ENCODE data around the gene VDAC2. TPM values are rescaled to one million over a fixed set of nuclear protein-coding genes. Genes with fewer than 3 reads are reported as not detected.
"Not testable (repeated sequence)": the region's sequence is repeated elsewhere in the genome, so short reads cannot be mapped to it uniquely, and the experiment has no call there.

VDAC2 gene
- total RNA-seq, 2 experiments from 2014 or later, result 123 to 125 TPM

- DNase-seq; ATAC-seq (ENCODE audit: low read depth): not testable (repeated sequence)
- H3K4me1 Mint-ChIP-seq, result peaks cover 16% of the 10 kb centered on the region
Observed at GRCh38 chr10:75188522-75188921, 22.1 kb upstream of the VDAC2 start.

GRCh38 chr10:75189266-75190096, 21.1 kb upstream of the VDAC2 start:
- H3K9me3 Mint-ChIP-seq, result no peaks in the 10 kb centered on the region
- ATAC-seq (ENCODE audit: low read depth), result no peak
- POLR2A ChIA-PET, result interaction anchor here (1.4 to 3.3 kb wide), 2 partner anchors 45 to 46 kb away, joined by 5 to 25 read pairs; partner anchors contain the start of gene COMTD1
- peaks cover 1% of the 10 kb centered on the region for H3K36me3 Mint-ChIP-seq
- no peaks in the 10 kb centered on the region for H3K27me3 Mint-ChIP-seq
- H3K27ac Mint-ChIP-seq, result peak overlapping the region; percentile 88
- H3K4me3 Mint-ChIP-seq, result no peak overlapping the region
- no peak for DNase-seq
- peaks cover 16% of the 10 kb centered on the region for H3K4me1 Mint-ChIP-seq

More at GRCh38 chr10:75188522-75188921, 22.1 kb upstream of the VDAC2 start:
- H3K27ac Mint-ChIP-seq, result peak overlapping the region; percentile 88
- H3K9me3 Mint-ChIP-seq, H3K4me3 Mint-ChIP-seq, H3K27me3 Mint-ChIP-seq, H3K36me3 Mint-ChIP-seq: not testable (repeated sequence)
- POLR2A ChIA-PET, result interaction anchor here (1.3 to 3.3 kb wide), 3 partner anchors 22 to 47 kb away, joined by 9 to 28 read pairs (median 25); partner anchors contain the start of genes COMTD1 and VDAC2

- no peak for ATAC-seq (ENCODE audit: low read depth)
- Mint-ChIP-seq H3K4me3 (no peak overlapping the region), H3K4me1 (peaks cover 8% of the 10 kb centered on the region), H3K36me3 (peaks cover 6% of the 10 kb centered on the region), H3K9me3 (no peaks in the 10 kb centered on the region), H3K27me3 (no peaks in the 10 kb centered on the region), H3K27ac (no peak overlapping the region)
- POLR2A ChIA-PET, result interaction anchor here (0.7 kb wide), 1 partner anchor 18 kb away, joined by 4 read pairs; no protein-coding TSS in a partner anchor
- DNase-seq, result no peak
Observed at GRCh38 chr10:75191821-75192568, 18.6 kb upstream of the VDAC2 start.

- H3K4me3 Mint-ChIP-seq; H3K27ac Mint-ChIP-seq; ATAC-seq (ENCODE audit: low read depth); H3K27me3 Mint-ChIP-seq; POLR2A ChIA-PET; H3K9me3 Mint-ChIP-seq; H3K4me1 Mint-ChIP-seq; H3K36me3 Mint-ChIP-seq; DNase-seq: not testable (repeated sequence)
Observed at GRCh38 chr10:75194625-75195024, 16.0 kb upstream of the VDAC2 start.

- Mint-ChIP-seq H3K27ac (no peak overlapping the region), H3K4me1 (peaks cover 1% of the 10 kb centered on the region), H3K36me3 (peaks cover 6% of the 10 kb centered on the region), H3K4me3 (no peak overlapping the region), H3K9me3 (no peaks in the 10 kb centered on the region), H3K27me3 (no peaks in the 10 kb centered on the region)
- DNase-seq, result no peak
- ATAC-seq (ENCODE audit: low read depth), result no peak
- POLR2A ChIA-PET, result interaction anchor here (0.7 to 3.7 kb wide), 2 partner anchors 11 to 15 kb away, joined by 4 to 20 read pairs; partner anchors contain the start of gene VDAC2
Observed at GRCh38 chr10:75195035-75195763, 15.4 kb upstream of the VDAC2 start.

- Mint-ChIP-seq H3K4me1 (peaks cover 8% of the 10 kb centered on the region), H3K27ac (no peak overlapping the region), H3K4me3 (no peak overlapping the region), H3K36me3 (peaks cover 6% of the 10 kb centered on the region), H3K9me3 (no peaks in the 10 kb centered on the region), H3K27me3 (no peaks in the 10 kb centered on the region)
- ATAC-seq (ENCODE audit: low read depth) (no peak), DNase-seq (no peak)
- POLR2A ChIA-PET, result interaction anchor here (0.7 to 3.7 kb wide), 3 partner anchors 10 to 37 kb away, joined by 3 to 20 read pairs (median 6); partner anchors contain the start of gene VDAC2
Observed at GRCh38 chr10:75197066-75197465, 13.5 kb upstream of the VDAC2 start.

GRCh38 chr10:75197906-75198305, 12.7 kb upstream of the VDAC2 start:
- no peaks in the 10 kb centered on the region for H3K27me3 Mint-ChIP-seq
- peak overlapping the region; percentile 28 for H3K27ac Mint-ChIP-seq
- no peak for DNase-seq
- H3K4me1 Mint-ChIP-seq, result peaks cover 9% of the 10 kb centered on the region
- H3K4me3 Mint-ChIP-seq, result no peak overlapping the region
- POLR2A ChIA-PET, result interaction anchor here (1.1 to 3.7 kb wide), 2 partner anchors 13 to 37 kb away, joined by 3 to 20 read pairs; partner anchors contain the start of gene VDAC2
- ATAC-seq (ENCODE audit: low read depth), result no peak
- no peaks in the 10 kb centered on the region for H3K9me3 Mint-ChIP-seq
- peaks cover 6% of the 10 kb centered on the region for H3K36me3 Mint-ChIP-seq

- POLR2A ChIA-PET, result interaction anchor here (1.6 kb wide), 1 partner anchor 35 kb away, joined by 4 read pairs; no protein-coding TSS in a partner anchor
Observed at GRCh38 chr10:75199949-75200348, 10.6 kb upstream of the VDAC2 start.

GRCh38 chr10:75201793-75202307, 8.7 kb upstream of the VDAC2 start:
- no peaks in the 10 kb centered on the region for H3K9me3 Mint-ChIP-seq

More at GRCh38 chr10:75199949-75200348, 10.6 kb upstream of the VDAC2 start:
- not testable (repeated sequence) for H3K27me3 Mint-ChIP-seq; ATAC-seq (ENCODE audit: low read depth); H3K27ac Mint-ChIP-seq; H3K4me1 Mint-ChIP-seq; H3K4me3 Mint-ChIP-seq; H3K9me3 Mint-ChIP-seq; DNase-seq; H3K36me3 Mint-ChIP-seq

GRCh38 chr10:75202321-75203045, 8.1 kb upstream of the VDAC2 start:
- Mint-ChIP-seq H3K27ac (no peak overlapping the region), H3K4me3 (no peak overlapping the region), H3K27me3 (no peaks in the 10 kb centered on the region), H3K36me3 (no peaks in the 10 kb centered on the region), H3K9me3 (no peaks in the 10 kb centered on the region), H3K4me1 (peaks cover 11% of the 10 kb centered on the region)
- POLR2A ChIA-PET, result no interaction called here
- ATAC-seq (ENCODE audit: low read depth) (no peak), DNase-seq (no peak)

More at GRCh38 chr10:75201793-75202307, 8.7 kb upstream of the VDAC2 start:
- DNase-seq, result no peak
- POLR2A ChIA-PET, result no interaction called here
- Mint-ChIP-seq H3K27ac (no peak overlapping the region), H3K27me3 (no peaks in the 10 kb centered on the region), H3K4me1 (peaks cover 11% of the 10 kb centered on the region), H3K36me3 (no peaks in the 10 kb centered on the region), H3K4me3 (no peak overlapping the region)
- ATAC-seq (ENCODE audit: low read depth), result no peak

- not testable (repeated sequence) for H3K36me3 Mint-ChIP-seq; H3K4me3 Mint-ChIP-seq; H3K9me3 Mint-ChIP-seq; DNase-seq; ATAC-seq (ENCODE audit: low read depth); H3K27me3 Mint-ChIP-seq
- Mint-ChIP-seq H3K27ac (peak overlapping the region; percentile 42), H3K4me1 (peaks cover 12% of the 10 kb centered on the region)
- POLR2A ChIA-PET, result interaction anchor here (0.8 kb wide), 1 partner anchor 13 kb away, joined by 4 read pairs; no protein-coding TSS in a partner anchor
Observed at GRCh38 chr10:75203046-75203620, 7.5 kb upstream of the VDAC2 start.

GRCh38 chr10:75203724-75204123, 6.9 kb upstream of the VDAC2 start:
- POLR2A ChIA-PET, result interaction anchor here (0.8 kb wide), 1 partner anchor 13 kb away, joined by 4 read pairs; no protein-coding TSS in a partner anchor
- DNase-seq (no peak), ATAC-seq (ENCODE audit: low read depth) (no peak)
- Mint-ChIP-seq H3K4me3 (no peak overlapping the region), H3K4me1 (peaks cover 16% of the 10 kb centered on the region), H3K27ac (no peak overlapping the region), H3K27me3 (no peaks in the 10 kb centered on the region), H3K36me3 (no peaks in the 10 kb centered on the region), H3K9me3 (no peaks in the 10 kb centered on the region)
